HG02840 (cell line): ENCODE data around the gene SPAAR.

Source experiments
- ATAC-seq: cut with Tn5 transposase; IDR thresholded peaks from one replicate; pipeline ENCODE4 v1.9.1; 2021; ENCODE audit warnings: mild to moderate bottlenecking, moderate library complexity, moderate number of reproducible peaks; ENCODE audit not compliant: unreplicated experiment, low FRiP score

The SPAAR gene

GRCh38 chr9:35944173-35944572, 34.9 kb downstream of the SPAAR start:
- no peak for ATAC-seq

- no peak for ATAC-seq
These were observed 35.6 kb downstream of the SPAAR start for GRCh38 chr9:35944841-35945240.

- ATAC-seq = no peak
These were observed 36.2 kb downstream of the SPAAR start for GRCh38 chr9:35945341-35946018.

GRCh38 chr9:35948451-35948850, 39.2 kb downstream of the SPAAR start:
- ATAC-seq = no peak

- ATAC-seq = no peak
These were observed 39.6 kb downstream of the SPAAR start for GRCh38 chr9:35948901-35949318.

- ATAC-seq = no peak
These were observed 42.4 kb downstream of the SPAAR start for GRCh38 chr9:35951736-35952135.

- ATAC-seq = no peak
These were observed 43.4 kb downstream of the SPAAR start for GRCh38 chr9:35952526-35953191.

GRCh38 chr9:35954942-35955546, 45.8 kb downstream of the SPAAR start:
- ATAC-seq = no peak

- ATAC-seq = no peak
These were observed 47.4 kb downstream of the SPAAR start for GRCh38 chr9:35956651-35957050.

GRCh38 chr9:35958104-35958837, 49.0 kb downstream of the SPAAR start, which contains the start of gene OR2S2:
Gene OR2S2 (minus strand): TSS chr9:35958154. CDS start chr9:35958098, 56 bp downstream.
- ATAC-seq = no peak

- no peak for ATAC-seq
These were observed 50.9 kb downstream of the SPAAR start for GRCh38 chr9:35960039-35960655.
